ENCODE data around the gene SF1.

Gene SF1

GRCh38 chr11:64772303-64773018 lies 5.9 kb downstream of the SF1 start:
- Mint-ChIP-seq H3K9me3 (no peaks in the 10 kb centered on the region), H3K36me3 (ENCODE audit: low read depth) (peaks cover 100% of the 10 kb centered on the region), H3K27me3 (no peaks in the 10 kb centered on the region), H3K4me3 (peak overlapping the region; percentile 51), H3K27ac (peak overlapping the region; percentile 60), H3K4me1 (ENCODE audit: low read depth) (peaks cover 96% of the 10 kb centered on the region)

DNA sequence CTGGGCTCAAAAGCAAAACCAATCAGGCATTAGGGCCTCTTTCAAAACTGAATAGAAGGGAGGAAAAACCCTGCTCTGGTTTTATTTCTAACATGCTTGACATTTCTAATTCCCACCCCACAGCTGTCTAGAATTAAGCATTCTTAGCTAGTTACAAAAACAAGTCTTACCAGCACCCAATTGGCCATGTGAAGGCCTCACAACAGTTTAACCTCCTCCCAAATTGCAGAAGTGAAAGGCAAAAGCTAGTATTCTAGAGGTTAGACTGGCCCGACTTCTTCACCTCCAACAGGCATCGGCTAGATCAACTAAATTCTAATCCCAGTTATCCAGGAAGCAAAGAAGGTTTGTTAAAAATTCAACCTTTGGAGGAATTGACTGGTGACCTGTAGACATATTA lies 6.5 kb downstream of the SF1 start:
- Mint-ChIP-seq H3K9me3 (no peaks in the 10 kb centered on the region), H3K4me3 (peak overlapping the region; percentile 51), H3K36me3 (ENCODE audit: low read depth) (peaks cover 99% of the 10 kb centered on the region), H3K4me1 (ENCODE audit: low read depth) (peaks cover 96% of the 10 kb centered on the region), H3K27me3 (no peaks in the 10 kb centered on the region), H3K27ac (peak overlapping the region; percentile 60)

- H3K4me3 Mint-ChIP-seq, result no peak overlapping the region
- H3K27me3 Mint-ChIP-seq, result no peaks in the 10 kb centered on the region
- H3K4me1 Mint-ChIP-seq (ENCODE audit: low read depth), result peaks cover 94% of the 10 kb centered on the region
- H3K36me3 Mint-ChIP-seq (ENCODE audit: low read depth), result peaks cover 94% of the 10 kb centered on the region
- no peaks in the 10 kb centered on the region for H3K9me3 Mint-ChIP-seq
- H3K27ac Mint-ChIP-seq, result no peak overlapping the region
Measured at GRCh38 chr11:64770120-64770519, 8.2 kb downstream of the SF1 start.

DNA sequence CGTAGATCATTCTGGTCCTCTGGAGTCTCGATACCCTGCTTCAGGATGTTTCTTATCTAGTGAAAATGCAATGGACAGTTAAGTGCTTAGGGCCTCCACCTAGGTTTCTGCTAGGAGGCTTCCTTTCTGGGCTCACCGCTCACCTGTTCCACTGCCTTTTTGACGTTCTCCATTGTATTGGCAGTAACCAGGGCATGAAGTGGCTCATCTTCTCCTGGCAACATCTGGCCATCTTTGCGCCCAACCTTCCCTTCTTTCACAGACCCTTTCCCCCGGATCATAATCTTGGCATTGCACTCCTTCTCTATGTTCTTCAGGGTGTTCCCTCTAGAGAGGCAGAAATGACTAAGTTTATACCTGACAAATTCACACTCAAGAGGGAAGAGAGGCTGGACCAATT lies 9.1 kb downstream of the SF1 start:
- Mint-ChIP-seq H3K36me3 (ENCODE audit: low read depth) (peaks cover 94% of the 10 kb centered on the region), H3K27ac (peak overlapping the region; percentile 54), H3K27me3 (no peaks in the 10 kb centered on the region), H3K4me3 (peak overlapping the region; percentile 17), H3K9me3 (no peaks in the 10 kb centered on the region), H3K4me1 (ENCODE audit: low read depth) (peaks cover 94% of the 10 kb centered on the region)

GRCh38 chr11:64768300-64768694 lies 10.0 kb downstream of the SF1 start:
- Mint-ChIP-seq H3K27ac (peak overlapping the region; percentile 34), H3K27me3 (no peaks in the 10 kb centered on the region), H3K9me3 (no peaks in the 10 kb centered on the region), H3K36me3 (ENCODE audit: low read depth) (peaks cover 91% of the 10 kb centered on the region), H3K4me1 (ENCODE audit: low read depth) (peaks cover 95% of the 10 kb centered on the region), H3K4me3 (no peak overlapping the region)

- Mint-ChIP-seq H3K4me3 (no peak overlapping the region), H3K4me1 (ENCODE audit: low read depth) (peaks cover 95% of the 10 kb centered on the region), H3K27ac (peak overlapping the region; percentile 76), H3K36me3 (ENCODE audit: low read depth) (peaks cover 91% of the 10 kb centered on the region), H3K27me3 (no peaks in the 10 kb centered on the region), H3K9me3 (no peaks in the 10 kb centered on the region)
Measured at GRCh38 chr11:64767344-64768299, 10.7 kb downstream of the SF1 start.

DNA sequence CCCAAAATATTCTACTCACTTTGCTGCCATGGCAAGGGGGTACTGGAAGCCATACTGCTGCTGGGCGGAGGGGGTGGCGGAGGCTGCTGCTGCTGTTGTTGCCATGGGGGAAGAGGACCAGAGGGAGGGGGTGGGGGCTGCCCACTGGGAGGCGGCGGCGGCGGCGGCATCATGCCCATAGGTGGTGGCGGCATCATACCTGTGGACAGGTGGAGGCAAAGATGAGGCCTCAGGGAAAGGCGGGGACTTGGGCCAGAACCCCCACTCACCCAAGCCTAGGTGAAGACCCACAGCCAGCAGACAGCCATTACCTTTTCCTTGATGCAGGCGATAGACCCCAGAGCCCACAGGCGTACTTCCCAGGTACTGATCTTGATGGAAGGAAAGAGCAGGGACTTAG lies 11.5 kb downstream of the SF1 start:
- Mint-ChIP-seq H3K27me3 (no peaks in the 10 kb centered on the region), H3K4me1 (ENCODE audit: low read depth) (peaks cover 95% of the 10 kb centered on the region)

DNA sequence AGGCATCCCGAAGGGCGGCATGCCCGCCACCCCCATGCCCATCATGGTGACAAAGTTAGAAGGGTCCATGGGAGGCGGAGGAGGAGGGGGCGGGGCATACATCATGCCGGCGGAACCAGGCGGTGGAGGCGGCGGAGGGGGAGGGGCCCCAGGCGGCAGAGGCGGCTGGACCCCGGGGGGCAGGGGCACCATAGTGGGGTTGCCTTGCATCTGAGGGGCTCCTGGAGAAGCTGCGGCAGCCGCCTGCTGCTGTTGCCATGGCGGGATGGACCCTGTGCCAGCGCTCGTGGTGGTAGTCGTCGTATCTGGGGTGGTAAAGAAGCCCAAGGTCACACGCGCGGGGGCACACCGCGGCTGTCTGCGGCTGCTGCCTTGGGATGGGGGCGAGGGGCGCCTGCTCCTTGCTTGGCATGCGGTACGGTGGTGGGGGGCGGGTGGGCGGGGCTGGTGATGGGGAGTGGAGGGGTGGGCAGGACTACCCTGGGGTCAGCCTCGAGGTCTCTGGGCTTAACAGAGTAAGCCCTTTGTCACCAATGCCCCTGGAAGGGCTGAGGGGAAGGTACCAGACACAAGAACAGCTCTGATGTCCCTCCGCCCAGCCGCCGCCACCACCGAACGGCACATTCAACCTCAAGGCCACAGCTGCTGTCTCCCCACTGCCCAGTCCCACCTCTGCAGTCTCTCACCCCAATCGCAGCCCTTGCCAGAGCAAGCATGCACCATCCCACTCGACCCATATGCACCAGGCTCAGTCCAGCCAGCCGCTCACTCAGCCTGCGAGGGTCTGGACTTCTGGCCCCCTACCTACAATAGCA lies 12.3 kb downstream of the SF1 start:
- Mint-ChIP-seq H3K9me3 (no peaks in the 10 kb centered on the region), H3K4me3 (no peak overlapping the region), H3K36me3 (ENCODE audit: low read depth) (peaks cover 81% of the 10 kb centered on the region), H3K4me1 (ENCODE audit: low read depth) (peaks cover 92% of the 10 kb centered on the region), H3K27ac (peak overlapping the region; percentile 83), H3K27me3 (no peaks in the 10 kb centered on the region)

More for the DNA sequence above, 11.5 kb downstream of the SF1 start:
- Mint-ChIP-seq H3K4me3 (no peak overlapping the region), H3K9me3 (no peaks in the 10 kb centered on the region), H3K27ac (peak overlapping the region; percentile 76), H3K36me3 (ENCODE audit: low read depth) (peaks cover 90% of the 10 kb centered on the region)

- H3K27me3 Mint-ChIP-seq, result no peaks in the 10 kb centered on the region
- peak overlapping the region; percentile 71 for H3K4me3 Mint-ChIP-seq
- H3K27ac Mint-ChIP-seq, result peak overlapping the region; percentile 85
- peaks cover 92% of the 10 kb centered on the region for H3K4me1 Mint-ChIP-seq (ENCODE audit: low read depth)
- peaks cover 74% of the 10 kb centered on the region for H3K36me3 Mint-ChIP-seq (ENCODE audit: low read depth)
- no peaks in the 10 kb centered on the region for H3K9me3 Mint-ChIP-seq
Measured at GRCh38 chr11:64765291-64765850, 13.0 kb downstream of the SF1 start.

DNA sequence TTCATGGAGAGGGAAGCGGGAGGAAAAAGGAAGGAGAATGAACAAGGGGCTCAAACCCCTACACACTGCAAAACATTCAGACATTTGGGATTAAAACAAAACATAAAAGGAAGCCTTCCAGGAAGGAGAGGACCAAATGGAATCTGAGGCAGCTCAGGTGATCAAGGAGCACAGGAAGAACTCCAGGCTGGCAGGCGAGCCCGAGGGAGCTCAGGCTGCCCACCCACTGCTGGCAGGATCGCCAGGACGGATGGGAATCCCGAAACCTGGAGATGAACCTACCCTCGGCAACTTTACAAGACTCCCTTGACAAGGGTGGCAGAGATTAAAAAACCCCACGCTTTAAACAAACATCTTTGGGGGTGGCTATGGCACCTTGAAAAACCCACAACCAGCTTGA lies 13.6 kb downstream of the SF1 start:
- peak overlapping the region; percentile 71 for H3K4me3 Mint-ChIP-seq
- H3K27ac Mint-ChIP-seq, result peak overlapping the region; percentile 85
- peaks cover 94% of the 10 kb centered on the region for H3K4me1 Mint-ChIP-seq (ENCODE audit: low read depth)
- H3K36me3 Mint-ChIP-seq (ENCODE audit: low read depth), result peaks cover 68% of the 10 kb centered on the region
- H3K27me3 Mint-ChIP-seq, result no peaks in the 10 kb centered on the region
- no peaks in the 10 kb centered on the region for H3K9me3 Mint-ChIP-seq

DNA sequence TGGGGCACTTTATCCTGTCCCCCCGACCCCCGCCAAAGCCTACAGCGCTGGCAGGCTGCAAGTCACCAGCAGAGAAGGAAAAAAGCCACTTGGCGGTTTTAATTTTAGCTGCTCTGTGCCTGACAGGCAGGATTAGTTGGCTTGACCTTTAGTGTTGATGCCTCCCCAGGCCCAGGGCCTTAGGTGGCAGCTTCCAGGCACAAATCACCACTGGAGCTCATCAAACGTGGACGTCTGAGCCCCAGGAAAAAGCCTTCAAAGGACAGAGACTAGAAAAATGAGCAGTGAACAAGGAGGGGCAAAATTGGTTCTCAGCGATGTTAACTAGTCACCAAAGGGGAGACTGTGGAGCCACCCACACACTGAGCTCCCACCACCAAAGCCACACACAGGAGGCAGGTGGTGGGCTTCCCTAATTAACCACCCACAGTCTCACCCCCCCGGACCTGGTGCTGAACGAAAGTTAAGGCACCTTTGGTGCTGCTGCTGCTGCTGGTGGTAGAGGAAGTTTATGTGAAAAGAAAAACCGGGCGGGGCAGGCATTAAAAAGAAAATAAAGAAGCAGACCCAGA lies 14.2 kb downstream of the SF1 start:
- Mint-ChIP-seq H3K9me3 (no peaks in the 10 kb centered on the region), H3K4me3 (peak overlapping the region; percentile 71), H3K27me3 (no peaks in the 10 kb centered on the region), H3K36me3 (ENCODE audit: low read depth) (peaks cover 62% of the 10 kb centered on the region), H3K27ac (peak overlapping the region; percentile 85), H3K4me1 (ENCODE audit: low read depth) (peaks cover 90% of the 10 kb centered on the region)

DNA sequence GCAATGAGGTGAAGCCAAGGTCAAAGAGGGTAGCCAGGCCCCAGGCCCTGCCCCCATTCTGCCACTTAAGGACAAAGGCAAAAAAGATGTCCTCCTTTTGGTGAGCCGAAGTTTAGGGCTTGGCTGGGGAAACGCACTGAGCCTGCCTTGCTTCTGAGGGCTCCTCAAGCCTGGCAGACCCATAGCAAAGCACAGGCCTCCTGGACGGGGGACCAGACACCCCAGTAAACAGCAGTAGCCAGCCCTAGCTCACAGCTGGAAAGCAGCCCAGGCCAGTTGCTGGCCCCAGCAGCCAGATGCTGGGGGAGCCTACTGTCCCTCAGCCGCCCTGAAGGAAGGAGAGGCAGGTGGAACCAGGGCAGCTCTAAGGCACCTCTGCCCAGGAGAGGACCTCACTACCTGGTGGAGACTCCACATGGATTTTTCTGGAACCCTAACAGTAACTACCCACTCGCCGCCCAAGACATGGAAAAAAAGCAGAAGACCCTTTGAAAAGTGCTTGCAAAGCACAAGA lies 14.8 kb downstream of the SF1 start:
- Mint-ChIP-seq H3K9me3 (no peaks in the 10 kb centered on the region), H3K4me1 (ENCODE audit: low read depth) (peaks cover 85% of the 10 kb centered on the region), H3K4me3 (no peak overlapping the region), H3K36me3 (ENCODE audit: low read depth) (peaks cover 57% of the 10 kb centered on the region), H3K27ac (peak overlapping the region; percentile 85), H3K27me3 (no peaks in the 10 kb centered on the region)

DNA sequence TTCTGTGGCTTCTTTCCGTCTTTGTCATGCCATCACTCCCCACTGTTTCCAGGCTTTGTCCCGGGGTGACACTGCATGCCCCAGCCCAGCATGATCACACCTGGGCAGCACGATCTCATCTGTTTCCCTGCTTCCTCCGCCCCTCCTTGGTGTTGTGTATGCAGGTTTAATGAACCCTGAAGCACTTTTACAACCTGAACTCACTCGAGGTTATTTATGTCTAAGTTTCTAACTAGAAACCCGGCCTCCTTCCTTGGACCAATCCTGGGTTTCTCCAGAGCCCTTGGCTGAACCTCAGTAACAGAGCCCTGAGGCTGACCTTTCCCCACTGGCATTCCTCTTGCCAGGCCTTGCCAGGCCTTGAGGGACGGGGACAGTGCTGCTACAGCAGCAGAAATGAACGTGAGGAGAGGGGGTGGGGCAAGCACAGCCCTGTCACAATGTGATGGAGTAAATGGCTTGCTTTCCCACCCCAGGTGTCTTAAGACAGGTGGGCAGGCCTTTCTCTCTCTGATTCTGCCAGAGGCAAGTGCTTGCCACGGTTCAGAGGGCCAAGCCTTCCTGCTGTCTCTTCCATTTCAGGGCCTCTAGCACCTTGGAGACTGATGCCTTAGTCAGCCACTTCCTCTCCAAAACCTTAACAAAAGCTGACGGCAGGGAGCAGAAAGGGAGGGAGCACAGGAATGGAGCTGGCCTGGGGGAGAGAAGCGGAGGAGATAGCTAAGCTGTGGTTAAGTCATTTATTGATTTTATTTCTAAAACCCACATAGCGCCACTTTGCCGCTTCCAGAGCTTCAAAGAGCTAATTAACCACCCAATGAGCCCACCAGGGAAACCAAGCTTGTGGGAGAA lies 15.4 kb downstream of the SF1 start:
- no peaks in the 10 kb centered on the region for H3K27me3 Mint-ChIP-seq
- peak overlapping the region; percentile 1 for H3K4me3 Mint-ChIP-seq
- peaks cover 50% of the 10 kb centered on the region for H3K36me3 Mint-ChIP-seq (ENCODE audit: low read depth)
- no peaks in the 10 kb centered on the region for H3K9me3 Mint-ChIP-seq
- H3K4me1 Mint-ChIP-seq (ENCODE audit: low read depth), result peaks cover 78% of the 10 kb centered on the region
- H3K27ac Mint-ChIP-seq, result peak overlapping the region; percentile 85

Measured in stimulated activated naive CD8-positive, alpha-beta T cell treated with anti-CD3 and anti-CD28 coated beads, Interleukin-15, Interleukin-2, amounts not matched to agents 100 ng/mL and 50 ng/mL, for 24 hours (primary cell).